SJCRH30 (cell line): ENCODE results near the gene CCAR1. TPM values are rescaled to one million over a fixed set of nuclear protein-coding genes. Genes with fewer than 3 reads are reported as not detected.
"Not testable (repeated sequence)": the region's sequence is repeated elsewhere in the genome, so short reads cannot be mapped to it uniquely, and the experiment has no call there.

Experiments
- DNase-seq, 2 experiments: peaks; one replicate each; pipeline ENCODE4 v3.0.0-alpha.2; 2015 to 2020
- H3K27ac ChIP-seq: fragments of 250-450 bp; sonication (Bioruptor Pico); 2 replicates; pipeline ENCODE4 v1.5.1; 2020; ENCODE audit warnings: mild to moderate bottlenecking, moderate library complexity
- H3K27me3 ChIP-seq: fragments of 250-450 bp; sonication (Bioruptor Pico); 2 replicates; pipeline ENCODE4 v1.5.1; 2020; ENCODE audit warnings: mild to moderate bottlenecking, moderate library complexity
- H3K36me3 ChIP-seq: fragments of 250-450 bp; sonication (Bioruptor Pico); 2 replicates; pipeline ENCODE4 v1.5.1; 2020; ENCODE audit warnings: mild to moderate bottlenecking, moderate library complexity
- H3K4me1 ChIP-seq: fragments of 250-450 bp; sonication (Bioruptor Pico); 2 replicates; pipeline ENCODE4 v1.5.1; 2020; ENCODE audit warnings: mild to moderate bottlenecking, moderate library complexity
- H3K4me3 ChIP-seq: fragments of 250-450 bp; sonication (Bioruptor Pico); 2 replicates; pipeline ENCODE4 v1.5.1; 2020; ENCODE audit warnings: mild to moderate bottlenecking, moderate library complexity
- H3K9me3 ChIP-seq: fragments of 250-450 bp; sonication (Bioruptor Pico); replicated peaks from 2 replicates; pipeline ENCODE4 v1.5.1; 2020; ENCODE audit warnings: mild to moderate bottlenecking, moderate library complexity
- total RNA-seq: library from RNA; depleted of rRNA; stranded (reverse); fragments of >200 nt; shearing (Covaris generic); gene quantifications from 2 replicates; pipeline ENCODE4 v1.2.3, GENCODE V29; 2014

CCAR1 gene
- total RNA-seq, 1 experiment from 2014 or later = 64.5 TPM

- no peaks in the 10 kb centered on the region for H3K27me3 ChIP-seq
- no peaks in the 10 kb centered on the region for H3K4me1 ChIP-seq
- H3K27ac ChIP-seq = no peak overlapping the region
- H3K36me3 ChIP-seq = peaks cover 25% of the 10 kb centered on the region
- no peaks in the 10 kb centered on the region for H3K9me3 ChIP-seq
- DNase-seq = no peak
- no peak overlapping the region for H3K4me3 ChIP-seq
Measured at GRCh38 chr10:68792115-68792514, 71.1 kb downstream of the CCAR1 start.

GRCh38 chr10:68795886-68796532 lies 75.0 kb downstream of the CCAR1 start:
- Histone ChIP-seq H3K4me3 (no peak overlapping the region), H3K4me1 (no peaks in the 10 kb centered on the region), H3K36me3 (peaks cover 4% of the 10 kb centered on the region), H3K27ac (no peak overlapping the region), H3K9me3 (no peaks in the 10 kb centered on the region), H3K27me3 (no peaks in the 10 kb centered on the region)
- DNase-seq = no peak

- no peaks in the 10 kb centered on the region for H3K27me3 ChIP-seq
- no peak for DNase-seq
Measured at GRCh38 chr10:68796605-68797004, 75.6 kb downstream of the CCAR1 start.

GRCh38 chr10:68800211-68800610 lies 79.2 kb downstream of the CCAR1 start:
- no peaks in the 10 kb centered on the region for H3K4me1 ChIP-seq
- H3K36me3 ChIP-seq = no peaks in the 10 kb centered on the region
- H3K27ac ChIP-seq = no peak overlapping the region
- DNase-seq = no peak
- H3K27me3 ChIP-seq = no peaks in the 10 kb centered on the region
- H3K9me3 ChIP-seq = no peaks in the 10 kb centered on the region
- no peak overlapping the region for H3K4me3 ChIP-seq

More at GRCh38 chr10:68796605-68797004, 75.6 kb downstream of the CCAR1 start:
- H3K4me1 ChIP-seq = no peaks in the 10 kb centered on the region
- no peak overlapping the region for H3K4me3 ChIP-seq
- peaks cover under 1% of the 10 kb centered on the region; the same call in 1 of the 2 replicates for H3K36me3 ChIP-seq
- H3K9me3 ChIP-seq = no peaks in the 10 kb centered on the region
- H3K27ac ChIP-seq = no peak overlapping the region

- no peaks in the 10 kb centered on the region for H3K4me1 ChIP-seq
- DNase-seq = no peak
- no peaks in the 10 kb centered on the region for H3K27me3 ChIP-seq
- no peak overlapping the region for H3K4me3 ChIP-seq
- H3K27ac ChIP-seq = no peak overlapping the region
- H3K9me3 ChIP-seq = no peaks in the 10 kb centered on the region
- no peaks in the 10 kb centered on the region for H3K36me3 ChIP-seq
Measured at GRCh38 chr10:68804692-68805091, 83.7 kb downstream of the CCAR1 start.

GRCh38 chr10:68810830-68811229 lies 89.8 kb downstream of the CCAR1 start:
- not testable (repeated sequence) for H3K4me1 ChIP-seq, H3K36me3 ChIP-seq, H3K9me3 ChIP-seq, DNase-seq, H3K27ac ChIP-seq, H3K4me3 ChIP-seq, H3K27me3 ChIP-seq

- H3K4me1 ChIP-seq = no peaks in the 10 kb centered on the region
- H3K27me3 ChIP-seq = no peaks in the 10 kb centered on the region
- no peak overlapping the region for H3K27ac ChIP-seq
- DNase-seq = no peak
- H3K9me3 ChIP-seq = no peaks in the 10 kb centered on the region
- no peak overlapping the region for H3K4me3 ChIP-seq
- no peaks in the 10 kb centered on the region for H3K36me3 ChIP-seq
Measured at GRCh38 chr10:68811314-68812009, 90.4 kb downstream of the CCAR1 start.

- no peaks in the 10 kb centered on the region for H3K27me3 ChIP-seq
- DNase-seq = no peak
Measured at GRCh38 chr10:68812420-68812819, 91.4 kb downstream of the CCAR1 start.

GRCh38 chr10:68813559-68813958 lies 92.5 kb downstream of the CCAR1 start:
- no peak for DNase-seq
- Histone ChIP-seq H3K4me1 (no peaks in the 10 kb centered on the region), H3K27ac (no peak overlapping the region), H3K9me3 (no peaks in the 10 kb centered on the region), H3K4me3 (no peak overlapping the region), H3K27me3 (no peaks in the 10 kb centered on the region), H3K36me3 (no peaks in the 10 kb centered on the region)

More at GRCh38 chr10:68812420-68812819, 91.4 kb downstream of the CCAR1 start:
- no peak overlapping the region for H3K4me3 ChIP-seq
- H3K36me3 ChIP-seq = no peaks in the 10 kb centered on the region
- H3K27ac ChIP-seq = no peak overlapping the region
- no peaks in the 10 kb centered on the region for H3K4me1 ChIP-seq
- no peaks in the 10 kb centered on the region for H3K9me3 ChIP-seq

GRCh38 chr10:68816796-68817412 lies 95.9 kb downstream of the CCAR1 start:
- no peak overlapping the region for H3K27ac ChIP-seq
- no peak overlapping the region for H3K4me3 ChIP-seq
- H3K4me1 ChIP-seq = no peaks in the 10 kb centered on the region
- H3K9me3 ChIP-seq = no peaks in the 10 kb centered on the region
- no peak for DNase-seq
- no peaks in the 10 kb centered on the region for H3K27me3 ChIP-seq
- H3K36me3 ChIP-seq = no peaks in the 10 kb centered on the region

- not testable (repeated sequence) for H3K36me3 ChIP-seq, DNase-seq, H3K27me3 ChIP-seq, H3K9me3 ChIP-seq, H3K4me3 ChIP-seq, H3K27ac ChIP-seq, H3K4me1 ChIP-seq
Measured at GRCh38 chr10:68820359-68820758, 99.3 kb downstream of the CCAR1 start.

- not testable (repeated sequence) for H3K27me3 ChIP-seq, H3K9me3 ChIP-seq, H3K4me1 ChIP-seq, H3K36me3 ChIP-seq, H3K27ac ChIP-seq, H3K4me3 ChIP-seq
- peak in 1 of 2 experiments; percentile 15 for DNase-seq
Measured at GRCh38 chr10:68822626-68823025, 101.6 kb downstream of the CCAR1 start.

- Histone ChIP-seq H3K36me3 (no peaks in the 10 kb centered on the region), H3K4me3 (peak within 1 kb of the TSS; percentile 67), H3K9me3 (no peaks in the 10 kb centered on the region), H3K27ac (no peak within 1 kb of the TSS), H3K27me3 (no peaks in the 10 kb centered on the region), H3K4me1 (no peaks in the 10 kb centered on the region)
- DNase-seq = peak; percentile 55 to 64
Measured at GRCh38 chr10:68826764-68827591, 105.9 kb downstream of the CCAR1 start, which contains the start of gene STOX1. STOX1 (plus strand) TSS chr10:68827531; CDS start chr10:68827624, 93 bp downstream.

- not testable (repeated sequence) for H3K27ac ChIP-seq, H3K9me3 ChIP-seq, H3K27me3 ChIP-seq, H3K36me3 ChIP-seq, DNase-seq, H3K4me1 ChIP-seq
- H3K4me3 ChIP-seq = peak overlapping the region; percentile 67
Measured at GRCh38 chr10:68827592-68827959, 106.5 kb downstream of the CCAR1 start.
